LNCaP clone FGC (cell line): Measurements from ENCODE around the gene SEPTIN7.

Experiments
- DNase-seq: peaks from one replicate; pipeline ENCODE4 v3.0.0-alpha.2; 2011; ENCODE audit warnings: low read depth
- H3K4me3 ChIP-seq: 2 replicates; pipeline ENCODE4 v1.5.1; 2011; ENCODE audit warnings: mild to moderate bottlenecking, low read depth, low read length, control low read depth
- TF ChIP-seq, protein P1 (sequence below): IDR thresholded peaks from 2 replicates; pipeline ENCODE4 v1.5.1; 2012; ENCODE audit warnings: mild to moderate bottlenecking; ENCODE audit not compliant: control insufficient read depth, insufficient read depth; ENCODE audit errors: extremely low read depth

Gene SEPTIN7

DNA sequence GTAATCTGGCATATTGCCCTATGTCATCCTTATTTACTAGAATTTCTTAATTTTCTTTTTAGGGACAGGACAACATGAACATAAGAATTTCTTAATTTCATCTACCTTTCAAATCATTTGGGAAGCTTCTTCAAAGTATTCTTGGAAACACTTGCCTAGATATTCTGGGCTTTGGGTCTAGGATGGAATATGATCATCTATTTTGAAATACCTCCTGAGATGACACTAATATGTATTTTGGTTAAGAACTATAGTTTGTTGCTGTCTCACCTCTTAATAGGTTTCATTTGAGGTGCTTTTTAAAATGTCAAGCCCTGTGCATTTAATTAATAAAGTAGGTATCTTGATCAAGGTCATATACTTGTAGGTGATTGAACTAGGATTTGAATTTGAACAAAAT is 49.1 kb downstream of the SEPTIN7 start:
- TF ChIP-seq, protein P1, sequence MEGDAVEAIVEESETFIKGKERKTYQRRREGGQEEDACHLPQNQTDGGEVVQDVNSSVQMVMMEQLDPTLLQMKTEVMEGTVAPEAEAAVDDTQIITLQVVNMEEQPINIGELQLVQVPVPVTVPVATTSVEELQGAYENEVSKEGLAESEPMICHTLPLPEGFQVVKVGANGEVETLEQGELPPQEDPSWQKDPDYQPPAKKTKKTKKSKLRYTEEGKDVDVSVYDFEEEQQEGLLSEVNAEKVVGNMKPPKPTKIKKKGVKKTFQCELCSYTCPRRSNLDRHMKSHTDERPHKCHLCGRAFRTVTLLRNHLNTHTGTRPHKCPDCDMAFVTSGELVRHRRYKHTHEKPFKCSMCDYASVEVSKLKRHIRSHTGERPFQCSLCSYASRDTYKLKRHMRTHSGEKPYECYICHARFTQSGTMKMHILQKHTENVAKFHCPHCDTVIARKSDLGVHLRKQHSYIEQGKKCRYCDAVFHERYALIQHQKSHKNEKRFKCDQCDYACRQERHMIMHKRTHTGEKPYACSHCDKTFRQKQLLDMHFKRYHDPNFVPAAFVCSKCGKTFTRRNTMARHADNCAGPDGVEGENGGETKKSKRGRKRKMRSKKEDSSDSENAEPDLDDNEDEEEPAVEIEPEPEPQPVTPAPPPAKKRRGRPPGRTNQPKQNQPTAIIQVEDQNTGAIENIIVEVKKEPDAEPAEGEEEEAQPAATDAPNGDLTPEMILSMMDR: no peak
- H3K4me3 ChIP-seq: no peak overlapping the region
- DNase-seq: no peak
